Right lobe of liver (tissue), 4 donors: ENCODE measurements around the gene CCDC71L.

Experiments
- CTCF ChIP-seq, 4 donors: fragments of 200-600 bp in 3 of 4; fragments of 450-650 bp in 1 of 4; IDR thresholded peaks; one replicate each; pipeline versions ENCODE4 v1.5.1 to v1.8.0; 2016 to 2022; ENCODE audit warnings: antibody characterized with exemption in 4 of 4, mild to moderate bottlenecking in 2 of 4
- POLR2A ChIP-seq: fragments of 450-650 bp; IDR thresholded peaks from one replicate; pipeline ENCODE4 v1.6.1; 2017; ENCODE audit warnings: antibody characterized with exemption, mild to moderate bottlenecking
- donor health status: DM: no; HTN: no; CAD: no.
- donor health status: DM: no; HTN: no; CAD: no.
- donor health status: DM: no; HTN: yes; CAD: no.

- TF ChIP-seq CTCF (IDR thresholded peaks at IDR 0.05) (peak; percentile 66 to 70 (median 66)), POLR2A (peak; percentile 51)
Measured at GRCh38 chr7:106659963-106660861, 746 bp downstream of the CCDC71L start.
